Heart left ventricle (tissue), 16 donors: Measurements from ENCODE around the gene HOXB3. TPM values are rescaled to one million over a fixed set of nuclear protein-coding genes. Genes with fewer than 3 reads are reported as not detected.

ENCODE experiments used
- ATAC-seq, 4 donors: fragments of 200-7000 bp; cut with Tn5 transposase; one replicate each; pipeline ENCODE4 v1.9.1; 2020 to 2022; ENCODE audit warnings: moderate library complexity in 4 of 4, mild to moderate bottlenecking in 3 of 4, moderate number of reproducible peaks in 1 of 4
- DNase-seq, 5 donors: peaks; one replicate each; pipeline ENCODE4 v3.0.0-alpha.2; 2020
- H3K27ac ChIP-seq, 12 donors: fragments of 200-600 bp; sonication (generic) in 4 of 12; one replicate each; pipeline versions ENCODE4 v1.5.0 to v1.8.0; 2016 to 2022; ENCODE audit warnings: mild to moderate bottlenecking in 2 of 12
- H3K27me3 ChIP-seq, 9 donors: fragments of 200-600 bp; sonication (generic) in 2 of 9; one replicate each; pipeline versions ENCODE4 v1.5.1 to v1.8.0; 2016 to 2022; ENCODE audit warnings: mild to moderate bottlenecking in 3 of 9
- H3K36me3 ChIP-seq, 9 donors: fragments of 200-600 bp; sonication (generic) in 2 of 9; one replicate each; pipeline versions ENCODE4 v1.5.0 to v1.8.0; 2018 to 2022; ENCODE audit warnings: mild to moderate bottlenecking in 2 of 9
- H3K4me1 ChIP-seq, 12 donors: fragments of 200-600 bp; sonication (generic) in 4 of 12; one replicate each; pipeline versions ENCODE4 v1.5.0 to v1.8.0; 2016 to 2022; ENCODE audit warnings: mild to moderate bottlenecking in 3 of 12
- H3K4me3 ChIP-seq, 12 donors: fragments of 200-600 bp; sonication (generic) in 4 of 12; one replicate each; pipeline versions ENCODE4 v1.5.0 to v1.8.0; 2017 to 2022; ENCODE audit warnings: mild to moderate bottlenecking in 9 of 12, moderate library complexity in 4 of 12
- H3K9me3 ChIP-seq, 12 donors: fragments of 200-600 bp; sonication (generic) in 4 of 12; one replicate each; pipeline versions ENCODE4 v1.5.0 to v1.8.0; 2016 to 2022; ENCODE audit warnings: mild to moderate bottlenecking in 1 of 12
- CTCF ChIP-seq, 12 donors: fragments of 200-600 bp; sonication (generic) in 4 of 12; IDR thresholded peaks; one replicate each; pipeline versions ENCODE4 v1.5.0 to v1.8.0; 2018 to 2022; ENCODE audit warnings: antibody characterized with exemption in 12 of 12, mild to moderate bottlenecking in 5 of 12
- POLR2A ChIP-seq, 2 donors: fragments of 450-650 bp; IDR thresholded peaks; one replicate each; pipeline ENCODE4 v1.6.1; 2017; ENCODE audit warnings: antibody characterized with exemption in 2 of 2, mild to moderate bottlenecking in 2 of 2, moderate library complexity in 2 of 2
- WGBS, 4 donors: extraction: QIAGEN DNeasy Blood & Tissue Kit in 2 of 4; methylation state at CpG; one replicate each; pipeline versions ENCODE4 v1.1.5 to v1.1.7; 2013 to 2018; 5-methylcytosine and 5-hydroxymethylcytosine counted together
- intact Hi-C, 10 donors: fragments of 100-400 bp; cut with DNase I; formaldehyde crosslinking; loops; one replicate each; pipeline versions ENCODE4 v1.11.1 to v1.14.2; 2022
- polyA plus RNA-seq, 2 donors: library from polyadenylated mRNA; stranded (reverse); fragments of 200-250 nt; gene quantifications; one replicate each; pipeline ENCODE4 v1.2.3, GENCODE V29; 2013
- total RNA-seq, 9 donors: library from RNA; depleted of rRNA in 2 of 9; stranded (reverse); fragments of >200 nt in 2 of 9; fragmentation: NEBNext Ultra II Directional in 3 of 9; extraction: Animal tissue kit (Norgen Biotek cat#: 25700) in 3 of 9; gene quantifications; one replicate each; pipeline versions ENCODE4 v1.1.0 to v1.2.4, GENCODE V29; 2016 to 2023
- donor health status: ischemic (EF 13 %, LVEDD 7.1; RV severe dilation, severe dysfunction).
- donor health status: healthy with polysubstance abuse.
- donor health status: DM: no; HTN: yes; CAD: no.
- donor health status: DM: no; HTN: no; CAD: no.
- donor health status: ischemic (EF 25% LVEDD 6.9; RV normal size, moderate dysfunction).
- donor health status: ischemic (EF 25% LVEDD 5.7; RV mildly dilated, moderate dysfunction).
- donor health status: healthy.
- donor health status: DM: yes; HTN: yes; CAD: no.
- donor health status: ischemic (EF 35%, LVEDD 5.7; RV mildly dilated, moderate dysfunction).
- donor health status: nonischemic (EF 11% LVEDD 7.7; RV severe dilation, severe dysfunction).
- donor health status: DM: yes; HTN: yes; CAD: no.
- donor health status: PGD.
- donor health status: ischemic (EF 29% LVEDD 5.4; RV normal size, mild dysfunction).
- donor health status: nonischemic (EF 23%, LVEDD 6.1; RV moderate dilation, normal function).

HOXB3 gene
- total and polyA plus RNA-seq, 11 donors: 0.11 to 5.5 (median 2.0) TPM

- no peak for DNase-seq
- H3K36me3 ChIP-seq: no peaks in the 10 kb centered on the region
- ATAC-seq: no peak
- intact Hi-C loops: no loop called here
- H3K27me3 ChIP-seq: peaks cover 88 to 100% (median 100%) of the 10 kb centered on the region in 9 donors
- peaks cover 7 to 28% (median 16%) of the 10 kb centered on the region in 12 donors for H3K4me1 ChIP-seq
- H3K9me3 ChIP-seq: no peaks in the 10 kb centered on the region
- TF ChIP-seq POLR2A (IDR thresholded peaks at IDR 0.05) (no peak), CTCF (IDR thresholded peaks at IDR 0.05) (no peak)
- 22 to 35% (median 28%) methylated on average over 15 of the region's 15 CpGs for WGBS, 4 donors
- H3K27ac ChIP-seq: no peak overlapping the region
- H3K4me3 ChIP-seq: no peak overlapping the region
Measured at GRCh38 chr17:48630009-48630924, 40.2 kb upstream of the HOXB3 start.

- Histone ChIP-seq H3K4me3 (no peak overlapping the region), H3K4me1 (peaks cover 7 to 34% (median 21%) of the 10 kb centered on the region in 12 donors), H3K27ac (no peak overlapping the region), H3K36me3 (no peaks in the 10 kb centered on the region), H3K27me3 (peaks cover 86 to 100% (median 100%) of the 10 kb centered on the region in 9 donors), H3K9me3 (no peaks in the 10 kb centered on the region)
- ATAC-seq (no peak), DNase-seq (no peak)
- TF ChIP-seq POLR2A (IDR thresholded peaks at IDR 0.05) (no peak), CTCF (IDR thresholded peaks at IDR 0.05) (no peak)
- WGBS, 4 donors: 11 to 22% (median 15%) methylated on average over 5 of the region's 5 CpGs
- intact Hi-C loops: loop anchor here in 1 of 10 donors (10.0 kb wide), 1 partner anchor 465 kb away; no protein-coding TSS in a partner anchor
Measured at GRCh38 chr17:48629411-48629759, 39.3 kb upstream of the HOXB3 start.

GRCh38 chr17:48628649-48629410 is 38.8 kb upstream of the HOXB3 start:
- Histone ChIP-seq H3K27ac (no peak overlapping the region), H3K27me3 (peaks cover 84 to 100% (median 100%) of the 10 kb centered on the region in 9 donors), H3K9me3 (no peaks in the 10 kb centered on the region), H3K36me3 (no peaks in the 10 kb centered on the region), H3K4me1 (peaks cover 7 to 32% (median 21%) of the 10 kb centered on the region in 12 donors), H3K4me3 (no peak overlapping the region)
- no peak for TF ChIP-seq CTCF (IDR thresholded peaks at IDR 0.05)
- TF ChIP-seq POLR2A (IDR thresholded peaks at IDR 0.05): no peak
- DNase-seq (no peak), ATAC-seq (no peak)
- intact Hi-C loops: loop anchor here in 1 of 10 donors (10.0 kb wide), 1 partner anchor 464 kb away; no protein-coding TSS in a partner anchor
- 11 to 31% (median 18%) methylated on average over 5 of the region's 5 CpGs for WGBS, 4 donors
